ENCODE results near the gene IGSF6.

Gene IGSF6

GRCh38 chr16:21673469-21673868 lies 21.1 kb upstream of the IGSF6 start:
- Histone ChIP-seq H3K27me3 (ENCODE audit: control insufficient read depth, insufficient read depth, low read length) (no peaks in the 10 kb centered on the region), H3K4me3 (ENCODE audit: low read length) (no peak overlapping the region), H3K9me3 (ENCODE audit: control insufficient read depth, low read length) (no peaks in the 10 kb centered on the region)

GRCh38 chr16:21667575-21667974 lies 15.2 kb upstream of the IGSF6 start:
- Histone ChIP-seq H3K4me3 (ENCODE audit: low read length) (no peak overlapping the region), H3K4me1 (ENCODE audit: control insufficient read depth, insufficient read depth, low read length) (no peaks in the 10 kb centered on the region), H3K9me3 (ENCODE audit: control insufficient read depth, low read length) (no peaks in the 10 kb centered on the region), H3K27me3 (ENCODE audit: control insufficient read depth, insufficient read depth, low read length) (peaks cover 19% of the 10 kb centered on the region), H3K36me3 (ENCODE audit: control insufficient read depth, insufficient read depth, low read length) (no peaks in the 10 kb centered on the region), H3K9ac (ENCODE audit: low read length) (no peak overlapping the region)

More at GRCh38 chr16:21673469-21673868, 21.1 kb upstream of the IGSF6 start:
- H3K36me3 ChIP-seq (ENCODE audit: control insufficient read depth, insufficient read depth, low read length), result no peaks in the 10 kb centered on the region
- H3K9ac ChIP-seq (ENCODE audit: low read length), result no peak overlapping the region
- no peaks in the 10 kb centered on the region for H3K4me1 ChIP-seq (ENCODE audit: control insufficient read depth, insufficient read depth, low read length)

- Histone ChIP-seq H3K4me3 (ENCODE audit: low read length) (no peak overlapping the region), H3K27me3 (ENCODE audit: control insufficient read depth, insufficient read depth, low read length) (peaks cover 19% of the 10 kb centered on the region), H3K9me3 (ENCODE audit: control insufficient read depth, low read length) (no peaks in the 10 kb centered on the region), H3K36me3 (ENCODE audit: control insufficient read depth, insufficient read depth, low read length) (no peaks in the 10 kb centered on the region), H3K9ac (ENCODE audit: low read length) (no peak overlapping the region), H3K4me1 (ENCODE audit: control insufficient read depth, insufficient read depth, low read length) (no peaks in the 10 kb centered on the region)
Observed at GRCh38 chr16:21666772-21667171, 14.4 kb upstream of the IGSF6 start.

- no peak overlapping the region for H3K4me3 ChIP-seq (ENCODE audit: low read length)
- H3K36me3 ChIP-seq (ENCODE audit: control insufficient read depth, insufficient read depth, low read length), result no peaks in the 10 kb centered on the region
- H3K4me1 ChIP-seq (ENCODE audit: control insufficient read depth, insufficient read depth, low read length), result no peaks in the 10 kb centered on the region
- H3K9ac ChIP-seq (ENCODE audit: low read length), result no peak overlapping the region
- no peaks in the 10 kb centered on the region for H3K9me3 ChIP-seq (ENCODE audit: control insufficient read depth, low read length)
- H3K27me3 ChIP-seq (ENCODE audit: control insufficient read depth, insufficient read depth, low read length), result peaks cover 19% of the 10 kb centered on the region
Observed at GRCh38 chr16:21664801-21665492, 12.5 kb upstream of the IGSF6 start.

- Histone ChIP-seq H3K4me3 (ENCODE audit: low read length) (no peak within 1 kb of the TSS), H3K9ac (ENCODE audit: low read length) (no peak within 1 kb of the TSS), H3K4me1 (ENCODE audit: control insufficient read depth, insufficient read depth, low read length) (no peaks in the 10 kb centered on the region), H3K9me3 (ENCODE audit: control insufficient read depth, low read length) (no peaks in the 10 kb centered on the region), H3K36me3 (ENCODE audit: control insufficient read depth, insufficient read depth, low read length) (no peaks in the 10 kb centered on the region), H3K27me3 (ENCODE audit: control insufficient read depth, insufficient read depth, low read length) (peaks cover 19% of the 10 kb centered on the region)
Observed at GRCh38 chr16:21663889-21664647, 11.7 kb upstream of the IGSF6 start, which contains the start of gene OTOA. Gene OTOA, plus strand, starts transcription at chr16:21663968. Its CDS starts 14,547 bp downstream, at chr16:21678515.

- Histone ChIP-seq H3K9me3 (ENCODE audit: control insufficient read depth, low read length) (no peaks in the 10 kb centered on the region), H3K4me3 (ENCODE audit: low read length) (no peak overlapping the region), H3K36me3 (ENCODE audit: control insufficient read depth, insufficient read depth, low read length) (no peaks in the 10 kb centered on the region), H3K4me1 (ENCODE audit: control insufficient read depth, insufficient read depth, low read length) (peaks cover 6% of the 10 kb centered on the region), H3K9ac (ENCODE audit: low read length) (no peak overlapping the region), H3K27me3 (ENCODE audit: control insufficient read depth, insufficient read depth, low read length) (peaks cover 6% of the 10 kb centered on the region)
Observed at GRCh38 chr16:21659124-21659523, 6.7 kb upstream of the IGSF6 start.

- H3K4me3 ChIP-seq (ENCODE audit: low read length), result no peak overlapping the region
- H3K27me3 ChIP-seq (ENCODE audit: control insufficient read depth, insufficient read depth, low read length), result no peaks in the 10 kb centered on the region
- no peaks in the 10 kb centered on the region for H3K9me3 ChIP-seq (ENCODE audit: control insufficient read depth, low read length)
- no peaks in the 10 kb centered on the region for H3K36me3 ChIP-seq (ENCODE audit: control insufficient read depth, insufficient read depth, low read length)
- H3K4me1 ChIP-seq (ENCODE audit: control insufficient read depth, insufficient read depth, low read length), result peaks cover 6% of the 10 kb centered on the region
- H3K9ac ChIP-seq (ENCODE audit: low read length), result no peak overlapping the region
Observed at GRCh38 chr16:21656795-21657768, 4.7 kb upstream of the IGSF6 start.

- Histone ChIP-seq H3K4me1 (ENCODE audit: control insufficient read depth, insufficient read depth, low read length) (peaks cover 6% of the 10 kb centered on the region), H3K9me3 (ENCODE audit: control insufficient read depth, low read length) (no peaks in the 10 kb centered on the region), H3K9ac (ENCODE audit: low read length) (no peak overlapping the region), H3K36me3 (ENCODE audit: control insufficient read depth, insufficient read depth, low read length) (no peaks in the 10 kb centered on the region), H3K4me3 (ENCODE audit: low read length) (no peak overlapping the region), H3K27me3 (ENCODE audit: control insufficient read depth, insufficient read depth, low read length) (no peaks in the 10 kb centered on the region)
Observed at GRCh38 chr16:21654881-21655280, 2.5 kb upstream of the IGSF6 start.

GRCh38 chr16:21654466-21654865 lies 2.1 kb upstream of the IGSF6 start:
- Histone ChIP-seq H3K4me3 (ENCODE audit: low read length) (no peak overlapping the region), H3K9ac (ENCODE audit: low read length) (no peak overlapping the region), H3K9me3 (ENCODE audit: control insufficient read depth, low read length) (no peaks in the 10 kb centered on the region), H3K36me3 (ENCODE audit: control insufficient read depth, insufficient read depth, low read length) (no peaks in the 10 kb centered on the region), H3K4me1 (ENCODE audit: control insufficient read depth, insufficient read depth, low read length) (peaks cover 6% of the 10 kb centered on the region), H3K27me3 (ENCODE audit: control insufficient read depth, insufficient read depth, low read length) (no peaks in the 10 kb centered on the region)

GRCh38 chr16:21653571-21653970 lies 1.2 kb upstream of the IGSF6 start:
- Histone ChIP-seq H3K36me3 (ENCODE audit: control insufficient read depth, insufficient read depth, low read length) (no peaks in the 10 kb centered on the region), H3K9me3 (ENCODE audit: control insufficient read depth, low read length) (no peaks in the 10 kb centered on the region), H3K4me3 (ENCODE audit: low read length) (no peak overlapping the region), H3K4me1 (ENCODE audit: control insufficient read depth, insufficient read depth, low read length) (peaks cover 6% of the 10 kb centered on the region), H3K9ac (ENCODE audit: low read length) (no peak overlapping the region), H3K27me3 (ENCODE audit: control insufficient read depth, insufficient read depth, low read length) (no peaks in the 10 kb centered on the region)

- Histone ChIP-seq H3K36me3 (ENCODE audit: control insufficient read depth, insufficient read depth, low read length) (no peaks in the 10 kb centered on the region), H3K4me1 (ENCODE audit: control insufficient read depth, insufficient read depth, low read length) (peaks cover 2% of the 10 kb centered on the region), H3K9ac (ENCODE audit: low read length) (no peak overlapping the region), H3K27me3 (ENCODE audit: control insufficient read depth, insufficient read depth, low read length) (no peaks in the 10 kb centered on the region), H3K4me3 (ENCODE audit: low read length) (no peak overlapping the region), H3K9me3 (ENCODE audit: control insufficient read depth, low read length) (no peaks in the 10 kb centered on the region)
Observed at GRCh38 chr16:21651515-21651914, 893 bp downstream of the IGSF6 start.

Measured in mucosa of stomach (tissue), 1 donor.